GM19099 (cell line): ENCODE data around the gene CD86.

Source experiments
- POLR2A ChIP-seq: IDR thresholded peaks from 3 replicates; pipeline ENCODE4 v1.6.1; 2011; ENCODE audit warnings: low read depth; ENCODE audit not compliant: insufficient read length; ENCODE audit errors: extremely low read depth

CD86 gene

GRCh38 chr3:122055215-122055614 is at the start of gene CD86:
Gene CD86, plus strand, starts transcription at chr3:122055362. Its CDS starts 128 bp downstream, at chr3:122055490.
- peak; percentile 75 for TF ChIP-seq POLR2A

- no peak for TF ChIP-seq POLR2A
Observed at GRCh38 chr3:122006267-122006666, 48.9 kb upstream of the CD86 start.

- no peak for TF ChIP-seq POLR2A
Observed at GRCh38 chr3:122008166-122008565, 47.0 kb upstream of the CD86 start.

GRCh38 chr3:122010506-122010905 is 44.7 kb upstream of the CD86 start:
- no peak for TF ChIP-seq POLR2A

- TF ChIP-seq POLR2A: no peak
Observed at GRCh38 chr3:122011396-122011795, 43.8 kb upstream of the CD86 start.

GRCh38 chr3:122012821-122013220 is 42.3 kb upstream of the CD86 start:
- TF ChIP-seq POLR2A: no peak

GRCh38 chr3:122013448-122013925 is 41.7 kb upstream of the CD86 start:
- no peak for TF ChIP-seq POLR2A

- no peak for TF ChIP-seq POLR2A
Observed at GRCh38 chr3:122014741-122015140, 40.4 kb upstream of the CD86 start.

- no peak for TF ChIP-seq POLR2A
Observed at GRCh38 chr3:122019493-122019892, 35.7 kb upstream of the CD86 start.

GRCh38 chr3:122021037-122021436 is 34.1 kb upstream of the CD86 start:
- TF ChIP-seq POLR2A: no peak

GRCh38 chr3:122021811-122022401 is 33.3 kb upstream of the CD86 start, which contains the start of gene ILDR1:
Gene ILDR1, minus strand, starts transcription at chr3:122022247. Its CDS starts 170 bp downstream, at chr3:122022077.
- TF ChIP-seq POLR2A: peak; percentile 44

- TF ChIP-seq POLR2A: no peak
Observed at GRCh38 chr3:122023335-122023910, 31.7 kb upstream of the CD86 start.

GRCh38 chr3:122024800-122025199 is 30.4 kb upstream of the CD86 start:
- no peak for TF ChIP-seq POLR2A

- no peak for TF ChIP-seq POLR2A
Observed at GRCh38 chr3:122025296-122025695, 29.9 kb upstream of the CD86 start.

- TF ChIP-seq POLR2A: no peak
Observed at GRCh38 chr3:122030381-122031122, 24.6 kb upstream of the CD86 start.

GRCh38 chr3:122031123-122031468 is 24.1 kb upstream of the CD86 start:
- no peak for TF ChIP-seq POLR2A
